Right lobe of liver (tissue), 6 donors: ENCODE data around the gene BDNF. TPM values are rescaled to one million over a fixed set of nuclear protein-coding genes. Genes with fewer than 3 reads are reported as not detected.

ENCODE experiments used
- ATAC-seq, 4 donors: fragments of 200-7000 bp; cut with Tn5 transposase; one replicate each; pipeline ENCODE4 v1.9.1; 2020; ENCODE audit warnings: mild to moderate bottlenecking in 4 of 4, moderate library complexity in 4 of 4
- DNase-seq, 3 donors: peaks; one replicate each; pipeline ENCODE4 v3.0.0-alpha.2; 2020
- H3K27ac ChIP-seq, 3 donors: fragments of 200-600 bp; one replicate each; pipeline ENCODE4 v1.8.0; 2022
- H3K27me3 ChIP-seq, 2 donors: fragments of 200-600 bp; one replicate each; pipeline ENCODE4 v1.8.0; 2022
- H3K36me3 ChIP-seq, 4 donors: fragments of 200-600 bp; sonication (generic) in 1 of 4; one replicate each; pipeline versions ENCODE4 v1.5.1 to v1.8.0; 2017 to 2022; ENCODE audit warnings: control low read depth in 1 of 4
- H3K4me1 ChIP-seq, 4 donors: fragments of 200-600 bp; sonication (generic) in 1 of 4; one replicate each; pipeline versions ENCODE4 v1.5.1 to v1.8.0; 2017 to 2022; ENCODE audit warnings: control low read depth in 1 of 4
- H3K4me3 ChIP-seq, 3 donors: fragments of 200-600 bp; one replicate each; pipeline ENCODE4 v1.8.0; 2022
- H3K9me3 ChIP-seq, 4 donors: fragments of 200-600 bp; sonication (generic) in 1 of 4; one replicate each; pipeline versions ENCODE4 v1.5.1 to v1.8.0; 2017 to 2022; ENCODE audit warnings: control low read depth in 1 of 4
- CTCF ChIP-seq, 4 donors: fragments of 200-600 bp in 3 of 4; fragments of 450-650 bp in 1 of 4; IDR thresholded peaks; one replicate each; pipeline versions ENCODE4 v1.5.1 to v1.8.0; 2016 to 2022; ENCODE audit warnings: antibody characterized with exemption in 4 of 4, mild to moderate bottlenecking in 2 of 4
- POLR2A ChIP-seq: fragments of 450-650 bp; IDR thresholded peaks from one replicate; pipeline ENCODE4 v1.6.1; 2017; ENCODE audit warnings: antibody characterized with exemption, mild to moderate bottlenecking
- WGBS: methylation state at CpG from one replicate; pipeline ENCODE4 v1.1.6; 2018; ENCODE audit warnings: low coverage, low lambda C conversion rate; ENCODE audit not compliant: insufficient coverage; ENCODE audit errors: missing lambda C conversion rate; 5-methylcytosine and 5-hydroxymethylcytosine counted together
- intact Hi-C, 2 donors: fragments of 100-400 bp; cut with DNase I; formaldehyde crosslinking; loops; one replicate each; pipeline versions ENCODE4 v1.11.2 to v1.14.1; 2022
- total RNA-seq, 6 experiments: library from RNA; depleted of rRNA in 2 of 6; stranded (reverse); fragments of >200 nt in 2 of 6; fragmentation: NEBNext Ultra II Directional in 3 of 6; extraction: Animal tissue kit (Norgen Biotek cat#: 25700) in 3 of 6; gene quantifications; one replicate each; pipeline versions ENCODE4 v1.1.0 to v1.2.4, GENCODE V29; 2016 to 2023
- donor health status: DM: no; HTN: yes; CAD: no.
- donor health status: DM: no; HTN: no; CAD: no.
- donor health status: DM: no; HTN: no; CAD: no.
- donor health status: DM: no; HTN: yes; CAD: no.
- donor health status: DM: no; HTN: yes; CAD: no.

Gene BDNF
- total RNA-seq, 6 experiments from 2014 or later = 0.06 to 0.27 (median 0.12) TPM; not detected in 3

GRCh38 chr11:27651711-27652110, 48.5 kb downstream of the BDNF start:
- no peak overlapping the region for H3K27ac ChIP-seq
- H3K36me3 ChIP-seq = no peaks in the 10 kb centered on the region
- H3K9me3 ChIP-seq = no peaks in the 10 kb centered on the region
- ATAC-seq = no peak
- TF ChIP-seq POLR2A (no peak), CTCF (IDR thresholded peaks at IDR 0.05) (no peak)
- intact Hi-C loops = no loop called here
- DNase-seq = no peak
- H3K4me3 ChIP-seq = no peak overlapping the region
- no peaks in the 10 kb centered on the region for H3K4me1 ChIP-seq
- H3K27me3 ChIP-seq = no peaks in the 10 kb centered on the region

GRCh38 chr11:27650988-27651387, 49.3 kb downstream of the BDNF start:
- WGBS = 79% methylated on average over 4 of the region's 4 CpGs

GRCh38 chr11:27649800-27650199, 50.5 kb downstream of the BDNF start:
- Histone ChIP-seq H3K27me3 (no peaks in the 10 kb centered on the region), H3K27ac (no peak overlapping the region), H3K4me1 (no peaks in the 10 kb centered on the region), H3K4me3 (no peak overlapping the region), H3K9me3 (no peaks in the 10 kb centered on the region), H3K36me3 (no peaks in the 10 kb centered on the region)
- intact Hi-C loops = no loop called here
- ATAC-seq = no peak
- WGBS = 86% methylated on average over 2 of the region's 2 CpGs
- DNase-seq = no peak
- TF ChIP-seq POLR2A (no peak), CTCF (IDR thresholded peaks at IDR 0.05) (no peak)

More at GRCh38 chr11:27650988-27651387, 49.3 kb downstream of the BDNF start:
- Histone ChIP-seq H3K9me3 (no peaks in the 10 kb centered on the region), H3K4me1 (no peaks in the 10 kb centered on the region), H3K4me3 (no peak overlapping the region), H3K27ac (no peak overlapping the region), H3K27me3 (no peaks in the 10 kb centered on the region), H3K36me3 (no peaks in the 10 kb centered on the region)
- no peak for TF ChIP-seq POLR2A
- TF ChIP-seq CTCF (IDR thresholded peaks at IDR 0.05) = no peak
- intact Hi-C loops = no loop called here
- DNase-seq (no peak), ATAC-seq (no peak)

GRCh38 chr11:27648840-27649239, 51.4 kb downstream of the BDNF start:
- ATAC-seq = no peak
- intact Hi-C loops = no loop called here
- Histone ChIP-seq H3K27me3 (no peaks in the 10 kb centered on the region), H3K27ac (no peak overlapping the region), H3K36me3 (no peaks in the 10 kb centered on the region), H3K4me1 (no peaks in the 10 kb centered on the region), H3K4me3 (no peak overlapping the region), H3K9me3 (no peaks in the 10 kb centered on the region)
- DNase-seq = no peak
- TF ChIP-seq POLR2A (no peak), CTCF (IDR thresholded peaks at IDR 0.05) (no peak)

- 76% methylated on average over 5 of the region's 9 CpGs for WGBS
- no peak for ATAC-seq
- Histone ChIP-seq H3K4me3 (no peak overlapping the region), H3K36me3 (no peaks in the 10 kb centered on the region), H3K27me3 (no peaks in the 10 kb centered on the region), H3K9me3 (no peaks in the 10 kb centered on the region), H3K27ac (no peak overlapping the region), H3K4me1 (no peaks in the 10 kb centered on the region)
- no peak for DNase-seq
- intact Hi-C loops = no loop called here
- TF ChIP-seq POLR2A (no peak), CTCF (IDR thresholded peaks at IDR 0.05) (no peak)
These were observed 54.0 kb downstream of the BDNF start for GRCh38 chr11:27646051-27646818.
